Measurements from ENCODE around the gene MAPK10.

The MAPK10 gene

GRCh38 chr4:86098691-86099090 is 261.2 kb downstream of the MAPK10 start:
- no peak overlapping the region for H3K4me2 ChIP-seq (ENCODE audit: low read length)

DNA sequence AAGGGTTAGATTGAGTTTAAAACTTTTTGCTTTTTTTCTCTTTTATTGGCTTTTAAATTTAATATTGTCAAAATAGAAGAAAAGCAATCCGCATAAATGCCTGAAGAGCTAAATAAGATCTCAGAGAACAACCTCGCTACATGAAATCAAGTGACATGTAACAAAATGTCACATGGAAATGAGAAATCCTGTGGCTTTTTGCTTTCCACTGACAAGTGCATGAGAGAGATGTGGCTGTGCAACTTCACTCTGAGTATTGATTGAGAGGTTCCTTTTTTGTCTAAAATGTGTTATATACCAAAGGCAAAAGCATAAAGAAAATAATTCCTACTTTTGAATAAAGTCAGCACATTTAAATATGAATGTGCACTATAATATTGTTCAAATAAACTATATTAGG is 263.5 kb downstream of the MAPK10 start:
- no peak for TF ChIP-seq EZH2phosphoT487 (IDR thresholded peaks at IDR 0.05; ENCODE audit: borderline replicate concordance, low read length)
- TF ChIP-seq, protein P1, sequence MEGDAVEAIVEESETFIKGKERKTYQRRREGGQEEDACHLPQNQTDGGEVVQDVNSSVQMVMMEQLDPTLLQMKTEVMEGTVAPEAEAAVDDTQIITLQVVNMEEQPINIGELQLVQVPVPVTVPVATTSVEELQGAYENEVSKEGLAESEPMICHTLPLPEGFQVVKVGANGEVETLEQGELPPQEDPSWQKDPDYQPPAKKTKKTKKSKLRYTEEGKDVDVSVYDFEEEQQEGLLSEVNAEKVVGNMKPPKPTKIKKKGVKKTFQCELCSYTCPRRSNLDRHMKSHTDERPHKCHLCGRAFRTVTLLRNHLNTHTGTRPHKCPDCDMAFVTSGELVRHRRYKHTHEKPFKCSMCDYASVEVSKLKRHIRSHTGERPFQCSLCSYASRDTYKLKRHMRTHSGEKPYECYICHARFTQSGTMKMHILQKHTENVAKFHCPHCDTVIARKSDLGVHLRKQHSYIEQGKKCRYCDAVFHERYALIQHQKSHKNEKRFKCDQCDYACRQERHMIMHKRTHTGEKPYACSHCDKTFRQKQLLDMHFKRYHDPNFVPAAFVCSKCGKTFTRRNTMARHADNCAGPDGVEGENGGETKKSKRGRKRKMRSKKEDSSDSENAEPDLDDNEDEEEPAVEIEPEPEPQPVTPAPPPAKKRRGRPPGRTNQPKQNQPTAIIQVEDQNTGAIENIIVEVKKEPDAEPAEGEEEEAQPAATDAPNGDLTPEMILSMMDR (IDR thresholded peaks at IDR 0.05; ENCODE audit: low read depth, low read length, poor library complexity, severe bottlenecking), result no peak
- Histone ChIP-seq H3K9me2 (replicated peaks; ENCODE audit: control insufficient read depth, low read length) (no peaks in the 10 kb centered on the region), H3K4me3 (ENCODE audit: low read length) (no peak overlapping the region)

More at GRCh38 chr4:86098691-86099090, 261.2 kb downstream of the MAPK10 start:
- peaks cover 31% of the 10 kb centered on the region for H3K36me3 ChIP-seq (ENCODE audit: control insufficient read depth, low read length)
- H3F3A ChIP-seq (ENCODE audit: control insufficient read depth, insufficient read depth), result no peaks in the 10 kb centered on the region
- TF ChIP-seq, protein P1 (IDR thresholded peaks at IDR 0.05; ENCODE audit: low read depth, low read length, poor library complexity, severe bottlenecking), result no peak
- TF ChIP-seq EZH2phosphoT487 (IDR thresholded peaks at IDR 0.05; ENCODE audit: borderline replicate concordance, low read length), result no peak
- H3K27ac ChIP-seq (ENCODE audit: low read depth, low read length), result no peak overlapping the region
- no peaks in the 10 kb centered on the region for H3K79me2 ChIP-seq (ENCODE audit: control insufficient read depth, low read length)
- H3K27me3 ChIP-seq (ENCODE audit: control insufficient read depth, low read length), result no peaks in the 10 kb centered on the region
- H3K9me2 ChIP-seq (replicated peaks; ENCODE audit: control insufficient read depth, low read length), result no peaks in the 10 kb centered on the region
- H4K20me1 ChIP-seq (ENCODE audit: control insufficient read depth, insufficient read depth, low read depth, low read length), result no peaks in the 10 kb centered on the region
- no peaks in the 10 kb centered on the region for H3K9me3 ChIP-seq (ENCODE audit: control insufficient read depth, insufficient read depth, low read length)
- H3K4me1 ChIP-seq (ENCODE audit: control insufficient read depth, low read length), result peaks cover 8% of the 10 kb centered on the region
- H3K4me3 ChIP-seq (ENCODE audit: low read length), result no peak overlapping the region

GRCh38 chr4:86092684-86093083 is 267.2 kb downstream of the MAPK10 start:
- H3K27me3 ChIP-seq (ENCODE audit: control insufficient read depth, low read length), result no peaks in the 10 kb centered on the region
- H3F3A ChIP-seq (ENCODE audit: control insufficient read depth, insufficient read depth), result no peaks in the 10 kb centered on the region; the same call in 1 of the 2 replicates
- no peaks in the 10 kb centered on the region for H3K4me1 ChIP-seq (ENCODE audit: control insufficient read depth, low read length)
- 0 out of 2 replicates have a peak, but pooled peaks cover 3% of the 10 kb centered on the region for H3K36me3 ChIP-seq (ENCODE audit: control insufficient read depth, low read length)
- no peak overlapping the region for H3K4me2 ChIP-seq (ENCODE audit: low read length)
- no peak for TF ChIP-seq EZH2phosphoT487 (IDR thresholded peaks at IDR 0.05; ENCODE audit: borderline replicate concordance, low read length)
- H3K27ac ChIP-seq (ENCODE audit: low read depth, low read length), result no peak overlapping the region
- no peaks in the 10 kb centered on the region for H4K20me1 ChIP-seq (ENCODE audit: control insufficient read depth, insufficient read depth, low read depth, low read length)
- H3K4me3 ChIP-seq (ENCODE audit: low read length), result no peak overlapping the region
- no peaks in the 10 kb centered on the region for H3K79me2 ChIP-seq (ENCODE audit: control insufficient read depth, low read length)
- no peaks in the 10 kb centered on the region for H3K9me3 ChIP-seq (ENCODE audit: control insufficient read depth, insufficient read depth, low read length)
- H3K9me2 ChIP-seq (replicated peaks; ENCODE audit: control insufficient read depth, low read length), result no peaks in the 10 kb centered on the region

More for the DNA sequence above, 263.5 kb downstream of the MAPK10 start:
- Histone ChIP-seq H4K20me1 (ENCODE audit: control insufficient read depth, insufficient read depth, low read depth, low read length) (no peaks in the 10 kb centered on the region), H3K4me2 (ENCODE audit: low read length) (no peak overlapping the region), H3K36me3 (ENCODE audit: control insufficient read depth, low read length) (peaks cover 20% of the 10 kb centered on the region), H3K9me3 (ENCODE audit: control insufficient read depth, insufficient read depth, low read length) (no peaks in the 10 kb centered on the region), H3K27me3 (ENCODE audit: control insufficient read depth, low read length) (no peaks in the 10 kb centered on the region), H3K27ac (ENCODE audit: low read depth, low read length) (no peak overlapping the region), H3F3A (ENCODE audit: control insufficient read depth, insufficient read depth) (no peaks in the 10 kb centered on the region), H3K79me2 (ENCODE audit: control insufficient read depth, low read length) (no peaks in the 10 kb centered on the region), H3K4me1 (ENCODE audit: control insufficient read depth, low read length) (peaks cover under 1% of the 10 kb centered on the region)

- Histone ChIP-seq H3K79me2 (ENCODE audit: control insufficient read depth, low read length) (no peaks in the 10 kb centered on the region), H3K9me3 (ENCODE audit: control insufficient read depth, insufficient read depth, low read length) (no peaks in the 10 kb centered on the region), H3K9me2 (replicated peaks; ENCODE audit: control insufficient read depth, low read length) (no peaks in the 10 kb centered on the region), H3K4me1 (ENCODE audit: control insufficient read depth, low read length) (no peaks in the 10 kb centered on the region), H3K27ac (ENCODE audit: low read depth, low read length) (no peak overlapping the region), H3K4me2 (ENCODE audit: low read length) (no peak overlapping the region), H3K4me3 (ENCODE audit: low read length) (no peak overlapping the region), H3K27me3 (ENCODE audit: control insufficient read depth, low read length) (no peaks in the 10 kb centered on the region), H4K20me1 (ENCODE audit: control insufficient read depth, insufficient read depth, low read depth, low read length) (no peaks in the 10 kb centered on the region), H3K36me3 (ENCODE audit: control insufficient read depth, low read length) (0 out of 2 replicates have a peak, but pooled peaks cover 3% of the 10 kb centered on the region), H3F3A (ENCODE audit: control insufficient read depth, insufficient read depth) (no peaks in the 10 kb centered on the region; the same call in 1 of the 2 replicates)
- TF ChIP-seq, protein P1 (IDR thresholded peaks at IDR 0.05; ENCODE audit: low read depth, low read length, poor library complexity, severe bottlenecking), result no peak
- TF ChIP-seq EZH2phosphoT487 (IDR thresholded peaks at IDR 0.05; ENCODE audit: borderline replicate concordance, low read length), result no peak
Observed at GRCh38 chr4:86091201-86091600, 268.7 kb downstream of the MAPK10 start.
